Measurements from ENCODE around the gene DMD.

Gene DMD

GRCh38 chrX:31593353-31593752 is 1618.0 kb downstream of the DMD start:
- Histone ChIP-seq H3K4me3 (ENCODE audit: low read length, poor library complexity, severe bottlenecking) (no peak overlapping the region), H4K20me1 (ENCODE audit: insufficient read depth, low read length, poor library complexity, severe bottlenecking) (no peaks in the 10 kb centered on the region)

GRCh38 chrX:31591355-31591754 is 1620.0 kb downstream of the DMD start:
- Histone ChIP-seq H3K9me2 (replicated peaks; ENCODE audit: low read depth, low read length) (no peaks in the 10 kb centered on the region), H3K9ac (ENCODE audit: low read depth, low read length, poor library complexity, severe bottlenecking) (no peak overlapping the region), H3K36me3 (ENCODE audit: insufficient read depth, low read length) (no peaks in the 10 kb centered on the region), H2AFZ (ENCODE audit: low read length) (no peak overlapping the region), H3F3A (ENCODE audit: low read depth) (no peaks in the 10 kb centered on the region), H3K9me3 (ENCODE audit: insufficient read depth, low read depth, low read length) (no peaks in the 10 kb centered on the region), H3K4me3 (ENCODE audit: low read length, poor library complexity, severe bottlenecking) (no peak overlapping the region), H3K79me2 (ENCODE audit: insufficient read depth, low read length) (no peaks in the 10 kb centered on the region), H3K27me3 (ENCODE audit: insufficient read depth, low read length, poor library complexity, severe bottlenecking) (no peaks in the 10 kb centered on the region), H3K4me1 (ENCODE audit: insufficient read depth, low read length, poor library complexity, severe bottlenecking) (no peaks in the 10 kb centered on the region), H3K4me2 (ENCODE audit: low read depth, low read length, poor library complexity, severe bottlenecking) (no peak overlapping the region), H4K20me1 (ENCODE audit: insufficient read depth, low read length, poor library complexity, severe bottlenecking) (no peaks in the 10 kb centered on the region)
- TF ChIP-seq CTCF (conservative IDR thresholded peaks at IDR 0.05; ENCODE audit: low read length) (no peak), EZH2phosphoT487 (IDR thresholded peaks at IDR 0.05; ENCODE audit: borderline replicate concordance) (no peak)

More at GRCh38 chrX:31593353-31593752, 1618.0 kb downstream of the DMD start:
- Histone ChIP-seq H3F3A (ENCODE audit: low read depth) (no peaks in the 10 kb centered on the region), H3K4me1 (ENCODE audit: insufficient read depth, low read length, poor library complexity, severe bottlenecking) (no peaks in the 10 kb centered on the region), H3K36me3 (ENCODE audit: insufficient read depth, low read length) (no peaks in the 10 kb centered on the region), H3K4me2 (ENCODE audit: low read depth, low read length, poor library complexity, severe bottlenecking) (no peak overlapping the region), H3K79me2 (ENCODE audit: insufficient read depth, low read length) (no peaks in the 10 kb centered on the region), H3K27me3 (ENCODE audit: insufficient read depth, low read length, poor library complexity, severe bottlenecking) (no peaks in the 10 kb centered on the region), H3K9me3 (ENCODE audit: insufficient read depth, low read depth, low read length) (no peaks in the 10 kb centered on the region), H3K9me2 (replicated peaks; ENCODE audit: low read depth, low read length) (no peaks in the 10 kb centered on the region), H3K9ac (ENCODE audit: low read depth, low read length, poor library complexity, severe bottlenecking) (no peak overlapping the region), H2AFZ (ENCODE audit: low read length) (no peak overlapping the region)
- no peak for TF ChIP-seq EZH2phosphoT487 (IDR thresholded peaks at IDR 0.05; ENCODE audit: borderline replicate concordance)
- TF ChIP-seq CTCF (conservative IDR thresholded peaks at IDR 0.05; ENCODE audit: low read length) = no peak

GRCh38 chrX:31590581-31591114 is 1620.7 kb downstream of the DMD start:
- no peak for TF ChIP-seq EZH2phosphoT487 (IDR thresholded peaks at IDR 0.05; ENCODE audit: borderline replicate concordance)
- TF ChIP-seq CTCF (conservative IDR thresholded peaks at IDR 0.05; ENCODE audit: low read length) = no peak
- Histone ChIP-seq H3K9me2 (replicated peaks; ENCODE audit: low read depth, low read length) (no peaks in the 10 kb centered on the region), H3K4me2 (ENCODE audit: low read depth, low read length, poor library complexity, severe bottlenecking) (no peak overlapping the region), H3K79me2 (ENCODE audit: insufficient read depth, low read length) (no peaks in the 10 kb centered on the region), H4K20me1 (ENCODE audit: insufficient read depth, low read length, poor library complexity, severe bottlenecking) (no peaks in the 10 kb centered on the region), H3K27me3 (ENCODE audit: insufficient read depth, low read length, poor library complexity, severe bottlenecking) (no peaks in the 10 kb centered on the region), H3K4me3 (ENCODE audit: low read length, poor library complexity, severe bottlenecking) (no peak overlapping the region), H2AFZ (ENCODE audit: low read length) (no peak overlapping the region), H3K9me3 (ENCODE audit: insufficient read depth, low read depth, low read length) (no peaks in the 10 kb centered on the region), H3K4me1 (ENCODE audit: insufficient read depth, low read length, poor library complexity, severe bottlenecking) (no peaks in the 10 kb centered on the region), H3F3A (ENCODE audit: low read depth) (no peaks in the 10 kb centered on the region), H3K9ac (ENCODE audit: low read depth, low read length, poor library complexity, severe bottlenecking) (no peak overlapping the region), H3K36me3 (ENCODE audit: insufficient read depth, low read length) (no peaks in the 10 kb centered on the region)
